ENCODE results near the gene TNFRSF13B. TPM values are rescaled to one million over a fixed set of nuclear protein-coding genes. Genes with fewer than 3 reads are reported as not detected.

Gene TNFRSF13B
- total RNA-seq, 2 experiments from 2014 or later = 7.5 to 19.3 TPM

DNA sequence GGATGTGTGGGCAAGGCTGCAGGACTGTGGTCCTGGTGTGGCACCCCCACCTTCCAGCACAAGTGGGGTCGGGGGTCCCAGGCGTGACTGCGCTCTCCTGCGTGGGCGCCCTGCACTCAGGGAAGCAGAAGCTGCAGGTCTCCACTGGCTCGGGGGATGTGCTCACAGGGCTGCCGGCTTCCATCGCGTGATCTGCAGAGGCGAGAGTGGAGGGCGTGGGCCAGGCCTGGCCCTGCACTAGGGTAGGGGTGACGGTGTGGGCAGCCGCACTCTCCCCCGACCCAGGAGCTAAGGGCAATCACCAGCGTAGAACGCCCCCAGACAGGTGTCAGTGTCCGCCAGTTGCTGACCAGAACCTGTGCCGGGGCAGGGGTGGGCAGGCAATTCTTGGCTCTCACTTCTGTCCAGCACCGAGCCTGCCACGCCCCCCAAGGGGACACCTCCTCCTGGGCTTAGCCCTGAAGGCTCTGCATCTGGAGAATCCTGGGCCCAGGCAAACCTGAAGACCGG, 32.3 kb downstream of the TNFRSF13B start:
- H3K79me2 ChIP-seq (ENCODE audit: insufficient read depth, low read depth, low read length) = no peaks in the 10 kb centered on the region
- H2AFZ ChIP-seq (ENCODE audit: low read length) = no peak overlapping the region
- H3K4me2 ChIP-seq (ENCODE audit: low read length) = no peak overlapping the region
- no peaks in the 10 kb centered on the region for H3K9me2 ChIP-seq (ENCODE audit: insufficient read depth, low read length)
- no peaks in the 10 kb centered on the region for H3K36me3 ChIP-seq (ENCODE audit: insufficient read depth, low read length)
- H3K4me1 ChIP-seq (ENCODE audit: insufficient read depth, low read length, poor library complexity, severe bottlenecking) = peaks cover 21% of the 10 kb centered on the region
- BruUV-seq (replicated peaks) = no TSS peak
- ChIA-PET CTCF (ENCODE audit: unreplicated experiment) (no interaction called here), POLR2A (no interaction called here)
- no peak for DNase-seq (ENCODE audit: low spot score)
- TF ChIP-seq, protein P1, sequence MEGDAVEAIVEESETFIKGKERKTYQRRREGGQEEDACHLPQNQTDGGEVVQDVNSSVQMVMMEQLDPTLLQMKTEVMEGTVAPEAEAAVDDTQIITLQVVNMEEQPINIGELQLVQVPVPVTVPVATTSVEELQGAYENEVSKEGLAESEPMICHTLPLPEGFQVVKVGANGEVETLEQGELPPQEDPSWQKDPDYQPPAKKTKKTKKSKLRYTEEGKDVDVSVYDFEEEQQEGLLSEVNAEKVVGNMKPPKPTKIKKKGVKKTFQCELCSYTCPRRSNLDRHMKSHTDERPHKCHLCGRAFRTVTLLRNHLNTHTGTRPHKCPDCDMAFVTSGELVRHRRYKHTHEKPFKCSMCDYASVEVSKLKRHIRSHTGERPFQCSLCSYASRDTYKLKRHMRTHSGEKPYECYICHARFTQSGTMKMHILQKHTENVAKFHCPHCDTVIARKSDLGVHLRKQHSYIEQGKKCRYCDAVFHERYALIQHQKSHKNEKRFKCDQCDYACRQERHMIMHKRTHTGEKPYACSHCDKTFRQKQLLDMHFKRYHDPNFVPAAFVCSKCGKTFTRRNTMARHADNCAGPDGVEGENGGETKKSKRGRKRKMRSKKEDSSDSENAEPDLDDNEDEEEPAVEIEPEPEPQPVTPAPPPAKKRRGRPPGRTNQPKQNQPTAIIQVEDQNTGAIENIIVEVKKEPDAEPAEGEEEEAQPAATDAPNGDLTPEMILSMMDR (conservative IDR thresholded peaks at IDR 0.05; ENCODE audit: low read length) = no peak
- TF ChIP-seq EZH2phosphoT487 (IDR thresholded peaks at IDR 0.05; ENCODE audit: borderline replicate concordance, low read depth, low read length) = no peak
- H3K9me3 ChIP-seq (ENCODE audit: low read length) = no peaks in the 10 kb centered on the region
- H3K27ac ChIP-seq (ENCODE audit: low read depth, low read length, poor library complexity, severe bottlenecking) = no peak overlapping the region
- no peaks in the 10 kb centered on the region for H4K20me1 ChIP-seq (ENCODE audit: insufficient read depth, low read length)
- intact Hi-C loops (cut with micrococcal nuclease; ENCODE audit: unreplicated experiment) = no loop called here
- no peak overlapping the region for H3K4me3 ChIP-seq (ENCODE audit: low read depth, low read length, poor library complexity, severe bottlenecking)

DNA sequence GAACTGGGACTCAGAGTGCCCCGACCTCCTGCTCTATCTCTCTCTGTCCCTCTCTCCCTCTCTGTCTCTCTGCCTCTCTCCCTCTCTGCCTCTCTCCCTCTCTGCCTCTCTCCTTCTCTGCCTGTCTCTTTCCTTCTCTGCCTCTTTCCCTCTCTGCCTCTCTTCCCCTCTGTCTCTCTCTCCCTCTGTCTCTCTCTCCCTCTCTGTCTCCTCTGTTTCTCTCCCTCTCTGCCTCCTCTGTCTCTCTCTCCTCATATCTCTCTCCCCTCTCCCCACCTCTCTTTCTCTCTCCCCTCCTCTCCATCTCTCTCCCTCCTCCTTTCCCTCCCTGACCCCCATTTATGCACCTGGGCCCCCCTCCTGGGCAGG, 32.7 kb downstream of the TNFRSF13B start:
- Histone ChIP-seq H4K20me1 (ENCODE audit: insufficient read depth, low read length) (no peaks in the 10 kb centered on the region), H2AFZ (ENCODE audit: low read length) (no peak overlapping the region), H3K4me3 (ENCODE audit: low read depth, low read length, poor library complexity, severe bottlenecking) (no peak overlapping the region), H3K27ac (ENCODE audit: low read depth, low read length, poor library complexity, severe bottlenecking) (no peak overlapping the region), H3K9me3 (ENCODE audit: low read length) (no peaks in the 10 kb centered on the region), H3K4me2 (ENCODE audit: low read length) (no peak overlapping the region), H3K79me2 (ENCODE audit: insufficient read depth, low read depth, low read length) (no peaks in the 10 kb centered on the region), H3K4me1 (ENCODE audit: insufficient read depth, low read length, poor library complexity, severe bottlenecking) (peaks cover 16% of the 10 kb centered on the region), H3K36me3 (ENCODE audit: insufficient read depth, low read length) (no peaks in the 10 kb centered on the region), H3K9me2 (ENCODE audit: insufficient read depth, low read length) (no peaks in the 10 kb centered on the region)
- ChIA-PET CTCF (ENCODE audit: unreplicated experiment) (interaction anchor here (0.6 kb wide), 1 partner anchor 82 kb away, joined by 3 read pairs; no protein-coding TSS in a partner anchor), POLR2A (no interaction called here)
- BruUV-seq (replicated peaks) = no TSS peak
- TF ChIP-seq, protein P1 (conservative IDR thresholded peaks at IDR 0.05; ENCODE audit: low read length) = no peak
- TF ChIP-seq EZH2phosphoT487 (IDR thresholded peaks at IDR 0.05; ENCODE audit: borderline replicate concordance, low read depth, low read length) = no peak
- DNase-seq (ENCODE audit: low spot score) = no peak
- intact Hi-C loops (cut with micrococcal nuclease; ENCODE audit: unreplicated experiment) = no loop called here

DNA sequence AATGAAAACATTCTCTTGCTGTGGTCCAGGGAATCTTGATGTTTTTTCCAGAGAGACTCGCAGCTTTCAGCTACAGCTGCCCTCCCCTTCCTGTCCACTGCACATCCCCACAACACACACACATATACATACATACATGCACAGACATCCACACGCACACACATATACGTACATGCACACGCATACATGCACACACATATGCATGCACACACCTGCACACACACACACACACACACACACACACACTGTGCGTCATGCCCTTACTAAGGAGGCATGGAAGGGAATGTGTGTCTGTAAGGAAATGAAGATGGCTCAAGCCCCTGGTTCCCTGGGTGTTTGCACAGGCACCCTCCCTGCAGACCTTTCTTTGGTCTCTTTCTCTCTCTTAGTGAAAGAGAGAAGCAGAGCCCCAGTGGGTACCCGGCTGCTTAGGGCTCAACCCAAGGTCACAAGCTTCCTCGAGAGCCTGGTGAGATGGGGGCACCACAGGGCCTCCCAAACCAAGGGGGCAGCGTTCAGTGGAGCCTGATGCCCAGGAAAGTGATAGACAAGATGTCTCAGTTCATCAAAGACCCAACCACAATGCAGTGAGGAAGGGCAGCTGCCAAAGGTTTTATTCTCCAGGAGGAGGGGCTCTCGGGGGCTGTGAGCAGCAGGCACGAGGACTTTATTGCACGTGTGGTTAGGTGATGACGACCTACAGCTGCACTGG, 33.3 kb downstream of the TNFRSF13B start:
- H3K79me2 ChIP-seq (ENCODE audit: insufficient read depth, low read depth, low read length) = no peaks in the 10 kb centered on the region
- TF ChIP-seq, protein P1 (conservative IDR thresholded peaks at IDR 0.05; ENCODE audit: low read length) = no peak
- intact Hi-C loops (cut with micrococcal nuclease; ENCODE audit: unreplicated experiment) = no loop called here
- BruUV-seq (replicated peaks) = no TSS peak
- CTCF ChIA-PET (ENCODE audit: unreplicated experiment) = interaction anchor here (0.6 kb wide), 1 partner anchor 83 kb away, joined by 3 read pairs; no protein-coding TSS in a partner anchor
- no peak overlapping the region for H3K4me2 ChIP-seq (ENCODE audit: low read length)
- no peak for DNase-seq (ENCODE audit: low spot score)
- H3K4me3 ChIP-seq (ENCODE audit: low read depth, low read length, poor library complexity, severe bottlenecking) = no peak overlapping the region
- no peak overlapping the region for H3K27ac ChIP-seq (ENCODE audit: low read depth, low read length, poor library complexity, severe bottlenecking)
- peaks cover 11% of the 10 kb centered on the region for H3K4me1 ChIP-seq (ENCODE audit: insufficient read depth, low read length, poor library complexity, severe bottlenecking)
- H3K9me3 ChIP-seq (ENCODE audit: low read length) = no peaks in the 10 kb centered on the region
- H4K20me1 ChIP-seq (ENCODE audit: insufficient read depth, low read length) = no peaks in the 10 kb centered on the region
- POLR2A ChIA-PET = no interaction called here
- H2AFZ ChIP-seq (ENCODE audit: low read length) = no peak overlapping the region
- no peaks in the 10 kb centered on the region for H3K36me3 ChIP-seq (ENCODE audit: insufficient read depth, low read length)
- H3K9me2 ChIP-seq (ENCODE audit: insufficient read depth, low read length) = no peaks in the 10 kb centered on the region

Measured in OCI-LY7 (cell line).